Activated T-cell treated with anti-CD3 and anti-CD28 coated beads, Interleukin-2, amount 50 U/mL, for 24 hours (primary cell): Measurements from ENCODE around the gene STK32C.

Experiments
- DNase-seq: peaks from one replicate; pipeline ENCODE4 v3.0.0-alpha.2; 2020
- H3K27ac Mint-ChIP-seq: 2 replicates; pipeline ENCODE4 v1.8.0; 2020; ENCODE audit warnings: mild to moderate bottlenecking, mixed read lengths
- H3K27me3 Mint-ChIP-seq: 2 replicates; pipeline ENCODE4 v1.8.0; 2020; ENCODE audit warnings: mixed read lengths
- H3K36me3 Mint-ChIP-seq: 2 replicates; pipeline ENCODE4 v1.8.0; 2020; ENCODE audit warnings: low read depth, mixed read lengths
- H3K4me1 Mint-ChIP-seq: 2 replicates; pipeline ENCODE4 v1.8.0; 2020; ENCODE audit warnings: low read depth, mixed read lengths
- H3K4me3 Mint-ChIP-seq: 2 replicates; pipeline ENCODE4 v1.8.0; 2020; ENCODE audit warnings: mild to moderate bottlenecking, moderate library complexity, mixed read lengths
- H3K9me3 Mint-ChIP-seq: 2 replicates; pipeline ENCODE4 v1.8.0; 2020; ENCODE audit warnings: mixed read lengths

Gene STK32C

GRCh38 chr10:132185601-132186487 lies 121.9 kb downstream of the STK32C start:
- Mint-ChIP-seq H3K27me3 (peaks cover 66% of the 10 kb centered on the region), H3K36me3 (no peaks in the 10 kb centered on the region), H3K4me3 (no peak overlapping the region), H3K9me3 (peaks cover 3% of the 10 kb centered on the region), H3K4me1 (peaks cover 9% of the 10 kb centered on the region), H3K27ac (no peak overlapping the region)
- DNase-seq = peak; percentile 61

GRCh38 chr10:132184816-132185593 lies 122.7 kb downstream of the STK32C start:
- peak overlapping the region; percentile 38 for H3K4me3 Mint-ChIP-seq
- H3K27me3 Mint-ChIP-seq = peaks cover 66% of the 10 kb centered on the region
- H3K27ac Mint-ChIP-seq = no peak overlapping the region
- DNase-seq = no peak
- H3K9me3 Mint-ChIP-seq = no peaks in the 10 kb centered on the region
- H3K36me3 Mint-ChIP-seq = no peaks in the 10 kb centered on the region
- H3K4me1 Mint-ChIP-seq = peaks cover 9% of the 10 kb centered on the region

- DNase-seq = no peak
- H3K4me3 Mint-ChIP-seq = no peak overlapping the region
- no peak overlapping the region for H3K27ac Mint-ChIP-seq
- peaks cover 63% of the 10 kb centered on the region for H3K27me3 Mint-ChIP-seq
- no peaks in the 10 kb centered on the region for H3K9me3 Mint-ChIP-seq
- H3K4me1 Mint-ChIP-seq = peaks cover 8% of the 10 kb centered on the region
- H3K36me3 Mint-ChIP-seq = no peaks in the 10 kb centered on the region
Measured at GRCh38 chr10:132183046-132183445, 124.7 kb downstream of the STK32C start.

- Mint-ChIP-seq H3K4me1 (peaks cover 5% of the 10 kb centered on the region), H3K36me3 (no peaks in the 10 kb centered on the region), H3K27ac (no peak overlapping the region), H3K27me3 (peaks cover 63% of the 10 kb centered on the region), H3K4me3 (no peak overlapping the region), H3K9me3 (no peaks in the 10 kb centered on the region)
- DNase-seq = no peak
Measured at GRCh38 chr10:132182591-132182990, 125.2 kb downstream of the STK32C start.

GRCh38 chr10:132181691-132182425 lies 125.9 kb downstream of the STK32C start:
- Mint-ChIP-seq H3K27ac (no peak overlapping the region), H3K9me3 (no peaks in the 10 kb centered on the region), H3K27me3 (peaks cover 69% of the 10 kb centered on the region), H3K36me3 (no peaks in the 10 kb centered on the region), H3K4me1 (peaks cover 5% of the 10 kb centered on the region), H3K4me3 (no peak overlapping the region)
- DNase-seq = no peak

- no peak overlapping the region for H3K27ac Mint-ChIP-seq
- H3K4me3 Mint-ChIP-seq = no peak overlapping the region
- no peak for DNase-seq
Measured at GRCh38 chr10:132180736-132181135, 127.0 kb downstream of the STK32C start.

GRCh38 chr10:132179551-132180392 lies 128.0 kb downstream of the STK32C start:
- no peak for DNase-seq
- peaks cover 74% of the 10 kb centered on the region for H3K27me3 Mint-ChIP-seq
- H3K9me3 Mint-ChIP-seq = no peaks in the 10 kb centered on the region
- no peaks in the 10 kb centered on the region for H3K36me3 Mint-ChIP-seq
- H3K4me1 Mint-ChIP-seq = peaks cover 1% of the 10 kb centered on the region
- no peak overlapping the region for H3K27ac Mint-ChIP-seq
- H3K4me3 Mint-ChIP-seq = no peak overlapping the region

More at GRCh38 chr10:132180736-132181135, 127.0 kb downstream of the STK32C start:
- Mint-ChIP-seq H3K27me3 (peaks cover 74% of the 10 kb centered on the region), H3K36me3 (no peaks in the 10 kb centered on the region), H3K4me1 (peaks cover 5% of the 10 kb centered on the region), H3K9me3 (no peaks in the 10 kb centered on the region)

- Mint-ChIP-seq H3K4me1 (no peaks in the 10 kb centered on the region), H3K4me3 (no peak overlapping the region), H3K27me3 (peaks cover 67% of the 10 kb centered on the region), H3K27ac (no peak overlapping the region), H3K36me3 (no peaks in the 10 kb centered on the region), H3K9me3 (no peaks in the 10 kb centered on the region)
- DNase-seq = no peak
Measured at GRCh38 chr10:132178672-132179545, 128.8 kb downstream of the STK32C start.

GRCh38 chr10:132178046-132178445 lies 129.7 kb downstream of the STK32C start:
- peaks cover 4% of the 10 kb centered on the region for H3K9me3 Mint-ChIP-seq
- H3K4me3 Mint-ChIP-seq = no peak overlapping the region
- peaks cover 5% of the 10 kb centered on the region for H3K4me1 Mint-ChIP-seq
- no peaks in the 10 kb centered on the region for H3K36me3 Mint-ChIP-seq
- H3K27me3 Mint-ChIP-seq = peaks cover 59% of the 10 kb centered on the region
- no peak for DNase-seq
- no peak overlapping the region for H3K27ac Mint-ChIP-seq

GRCh38 chr10:132176623-132177500 lies 130.9 kb downstream of the STK32C start:
- H3K27ac Mint-ChIP-seq = no peak overlapping the region
- H3K27me3 Mint-ChIP-seq = peaks cover 49% of the 10 kb centered on the region
- no peaks in the 10 kb centered on the region for H3K36me3 Mint-ChIP-seq
- no peak overlapping the region for H3K4me3 Mint-ChIP-seq
- peaks cover 5% of the 10 kb centered on the region for H3K4me1 Mint-ChIP-seq
- DNase-seq = no peak
- peaks cover 4% of the 10 kb centered on the region for H3K9me3 Mint-ChIP-seq

GRCh38 chr10:132175907-132176581 lies 131.7 kb downstream of the STK32C start:
- no peak overlapping the region for H3K27ac Mint-ChIP-seq
- peaks cover 4% of the 10 kb centered on the region for H3K9me3 Mint-ChIP-seq
- H3K27me3 Mint-ChIP-seq = peaks cover 48% of the 10 kb centered on the region
- peaks cover 5% of the 10 kb centered on the region for H3K4me1 Mint-ChIP-seq
- DNase-seq = no peak
- H3K4me3 Mint-ChIP-seq = no peak overlapping the region
- no peaks in the 10 kb centered on the region for H3K36me3 Mint-ChIP-seq

- Mint-ChIP-seq H3K27me3 (peaks cover 44% of the 10 kb centered on the region), H3K4me3 (no peak overlapping the region), H3K27ac (no peak overlapping the region), H3K9me3 (peaks cover 4% of the 10 kb centered on the region), H3K36me3 (no peaks in the 10 kb centered on the region), H3K4me1 (peaks cover 5% of the 10 kb centered on the region)
- DNase-seq = no peak
Measured at GRCh38 chr10:132175408-132175807, 132.3 kb downstream of the STK32C start.
